Body of pancreas (tissue), 4 donors: ENCODE results near the gene UBR2.

ENCODE experiments used
- CTCF ChIP-seq, 7 experiments: fragments of 450-650 bp in 4 of 7; fragments of 200-600 bp in 3 of 7; sonication (generic) in 3 of 7; IDR thresholded peaks; one replicate each; pipeline ENCODE4 v1.5.1; 2016 to 2019; ENCODE audit warnings: antibody characterized with exemption in 7 of 7
- POLR2A ChIP-seq, 3 donors: fragments of 450-650 bp; IDR thresholded peaks; one replicate each; pipeline ENCODE4 v1.6.1; 2016; ENCODE audit warnings: antibody characterized with exemption in 3 of 3, mild to moderate bottlenecking in 2 of 3

GRCh38 chr6:42522942-42523814 lies 40.7 kb upstream of the UBR2 start:
- TF ChIP-seq CTCF (IDR thresholded peaks at IDR 0.05) (no peak), POLR2A (IDR thresholded peaks at IDR 0.05) (no peak)
